Astrocyte of the spinal cord (primary cell): ENCODE data around the gene KDM3B.

ENCODE experiments used
- DNase-seq: peaks from one replicate; pipeline ENCODE4 v3.0.0; 2011; ENCODE audit warnings: low read depth, low spot score
- H3K4me3 ChIP-seq: 2 replicates; pipeline ENCODE4 v1.5.1; 2011; ENCODE audit warnings: low read depth, mild to moderate bottlenecking, low read length, moderate library complexity
- in situ Hi-C: cut with HindIII; loops from 2 replicates; pipeline ENCODE4 v1.10.0; 2017; ENCODE audit warnings: low sequenced_read_pairs
- TF ChIP-seq, protein P1 (sequence below): IDR thresholded peaks from 2 replicates; pipeline ENCODE4 v1.5.1; 2012; ENCODE audit warnings: low read depth, mild to moderate bottlenecking, low read length, inconsistent platforms

KDM3B gene

DNA sequence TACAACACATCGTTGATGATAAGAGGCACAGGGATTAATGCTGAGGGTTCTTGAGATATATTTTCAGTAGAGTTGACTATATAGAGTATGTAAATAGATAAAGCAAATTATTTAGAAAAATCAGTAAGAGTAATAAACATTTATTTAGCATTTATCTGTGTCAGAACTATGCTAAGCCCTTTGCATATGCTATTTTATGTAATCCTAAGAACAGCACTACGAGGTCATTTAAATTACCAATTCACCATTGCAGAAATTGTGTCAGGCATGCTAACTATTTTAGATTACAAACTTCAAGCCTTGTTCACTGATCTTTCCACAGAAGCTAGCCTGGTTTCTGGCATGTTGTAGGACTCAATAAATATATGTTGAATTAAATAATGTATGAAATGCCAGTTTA lies 66.0 kb downstream of the KDM3B start:
- no peak for DNase-seq
- H3K4me3 ChIP-seq, result no peak overlapping the region
- TF ChIP-seq, protein P1, sequence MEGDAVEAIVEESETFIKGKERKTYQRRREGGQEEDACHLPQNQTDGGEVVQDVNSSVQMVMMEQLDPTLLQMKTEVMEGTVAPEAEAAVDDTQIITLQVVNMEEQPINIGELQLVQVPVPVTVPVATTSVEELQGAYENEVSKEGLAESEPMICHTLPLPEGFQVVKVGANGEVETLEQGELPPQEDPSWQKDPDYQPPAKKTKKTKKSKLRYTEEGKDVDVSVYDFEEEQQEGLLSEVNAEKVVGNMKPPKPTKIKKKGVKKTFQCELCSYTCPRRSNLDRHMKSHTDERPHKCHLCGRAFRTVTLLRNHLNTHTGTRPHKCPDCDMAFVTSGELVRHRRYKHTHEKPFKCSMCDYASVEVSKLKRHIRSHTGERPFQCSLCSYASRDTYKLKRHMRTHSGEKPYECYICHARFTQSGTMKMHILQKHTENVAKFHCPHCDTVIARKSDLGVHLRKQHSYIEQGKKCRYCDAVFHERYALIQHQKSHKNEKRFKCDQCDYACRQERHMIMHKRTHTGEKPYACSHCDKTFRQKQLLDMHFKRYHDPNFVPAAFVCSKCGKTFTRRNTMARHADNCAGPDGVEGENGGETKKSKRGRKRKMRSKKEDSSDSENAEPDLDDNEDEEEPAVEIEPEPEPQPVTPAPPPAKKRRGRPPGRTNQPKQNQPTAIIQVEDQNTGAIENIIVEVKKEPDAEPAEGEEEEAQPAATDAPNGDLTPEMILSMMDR, result no peak
- in situ Hi-C loops, result no loop called here

DNA sequence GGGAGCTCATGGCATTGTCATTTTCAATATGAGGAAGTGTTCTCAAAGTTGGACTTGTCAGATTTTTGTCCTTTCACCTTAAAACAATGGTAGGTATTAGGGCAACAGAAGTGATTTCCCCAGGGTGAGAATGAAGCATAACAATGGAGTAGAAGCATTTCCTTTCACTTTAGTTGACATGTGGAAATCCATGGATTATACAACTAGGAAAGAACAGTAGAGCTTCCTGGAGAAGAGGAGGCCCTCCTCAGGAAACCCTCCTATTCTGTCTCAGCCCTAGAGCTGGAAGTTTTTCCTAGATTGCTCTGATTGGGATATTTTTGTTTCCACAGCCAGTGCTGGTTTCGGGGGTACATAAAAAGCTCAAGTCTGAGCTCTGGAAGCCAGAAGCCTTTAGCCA lies 72.6 kb downstream of the KDM3B start:
- no peak for DNase-seq
- H3K4me3 ChIP-seq, result no peak overlapping the region
- TF ChIP-seq, protein P1, result no peak
- in situ Hi-C loops, result no loop called here

DNA sequence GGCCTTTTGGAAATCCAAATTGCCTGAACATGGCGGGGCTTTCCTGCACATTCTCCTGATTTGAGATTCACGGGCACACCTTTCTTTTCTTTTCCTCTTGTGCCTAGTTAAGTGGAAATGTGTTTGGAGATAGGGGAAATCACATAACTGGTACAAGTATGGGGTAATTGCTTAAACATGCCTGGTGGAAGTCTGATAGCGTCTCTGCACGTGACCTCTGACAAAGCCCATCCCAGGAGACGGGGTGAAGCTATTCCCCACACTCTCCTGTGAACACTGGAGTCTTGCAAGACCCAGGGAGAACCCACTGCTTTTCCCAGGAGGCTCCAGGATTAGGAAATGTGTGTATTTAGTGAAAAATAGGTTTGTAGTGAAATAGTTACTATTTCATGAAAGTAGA lies 83.5 kb downstream of the KDM3B start:
- in situ Hi-C loops, result no loop called here
- no peak overlapping the region for H3K4me3 ChIP-seq
- no peak for DNase-seq
- TF ChIP-seq, protein P1, result no peak

DNA sequence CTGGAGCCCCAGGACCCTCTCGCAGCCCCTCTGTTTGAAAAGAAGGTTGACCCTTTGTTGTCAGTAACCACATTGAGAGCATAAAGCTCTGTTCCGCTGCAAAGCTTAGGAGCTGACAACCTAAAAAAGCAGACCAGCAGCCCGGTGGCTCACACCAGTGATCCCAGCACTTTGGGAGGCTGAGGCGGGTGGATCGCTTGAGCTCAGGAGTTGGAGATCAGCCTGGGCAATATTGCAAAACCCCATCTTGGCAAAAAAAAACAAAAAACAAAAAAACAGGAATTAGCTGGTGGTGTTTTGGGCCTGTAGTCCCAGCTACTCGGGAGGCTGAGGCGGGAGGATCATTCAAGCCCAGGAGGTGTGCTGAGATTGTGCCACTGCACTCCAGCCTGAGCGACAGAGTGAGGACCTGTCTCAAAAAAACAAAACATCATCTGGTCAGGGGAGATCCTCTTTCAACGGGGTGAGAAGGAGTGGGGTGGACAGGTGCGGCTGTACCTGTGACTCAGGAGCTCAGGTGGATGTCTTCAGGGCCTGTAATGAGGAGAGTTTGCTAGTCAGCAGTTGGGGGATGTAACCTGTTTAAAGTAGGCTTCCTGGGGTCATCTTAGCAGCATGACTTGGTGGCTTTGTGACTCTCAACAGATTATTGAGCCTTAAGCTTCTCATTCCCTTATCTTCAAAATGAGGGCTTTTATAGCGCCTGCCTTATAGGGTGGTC lies 85.7 kb downstream of the KDM3B start:
- H3K4me3 ChIP-seq, result peak overlapping the region; percentile 40
- no peak for DNase-seq
- TF ChIP-seq, protein P1, result no peak
- in situ Hi-C loops, result no loop called here

DNA sequence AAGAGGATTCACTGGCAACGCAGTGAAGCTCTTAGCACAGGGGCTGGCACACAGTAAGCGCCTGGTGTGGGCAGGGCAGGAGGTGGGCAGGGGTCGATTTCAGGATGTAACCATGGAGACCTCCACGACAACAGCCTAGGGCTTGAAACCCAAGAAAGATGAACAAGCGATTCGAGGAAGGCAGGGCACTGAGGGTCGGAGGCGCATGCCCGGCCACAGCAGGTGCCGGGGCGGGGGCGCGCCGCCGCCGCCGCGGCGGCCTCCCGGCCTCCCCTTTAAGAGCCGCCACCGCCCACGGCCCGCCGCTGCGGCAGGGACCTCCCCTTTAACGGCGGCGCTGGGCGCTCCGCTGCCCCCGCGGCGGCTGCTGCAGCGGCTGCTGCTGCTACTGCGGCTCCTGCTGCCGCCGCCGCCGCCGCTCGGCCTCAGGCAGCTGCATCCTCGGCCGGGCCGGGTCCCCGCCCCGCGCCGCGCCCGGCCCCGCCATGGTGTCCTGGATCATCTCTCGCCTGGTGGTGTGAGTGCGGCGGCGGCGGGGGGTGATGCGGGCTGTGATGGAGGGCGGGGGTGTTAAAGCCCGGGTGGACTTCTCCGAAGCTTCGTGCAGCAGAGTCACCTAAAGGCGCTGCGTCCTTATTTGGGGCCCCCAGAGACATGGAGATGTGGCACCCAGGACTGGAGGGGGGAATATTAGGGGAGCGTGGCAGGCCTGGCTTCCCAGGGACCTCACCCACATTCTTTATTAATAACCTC lies 86.4 kb downstream of the KDM3B start, which contains the start of gene REEP2:
Gene REEP2, plus strand, starts transcription at position 334 of the 753 bp plus-strand sequence. Its CDS starts 152 bp downstream, at position 486.
- in situ Hi-C loops, result no loop called here

DNA sequence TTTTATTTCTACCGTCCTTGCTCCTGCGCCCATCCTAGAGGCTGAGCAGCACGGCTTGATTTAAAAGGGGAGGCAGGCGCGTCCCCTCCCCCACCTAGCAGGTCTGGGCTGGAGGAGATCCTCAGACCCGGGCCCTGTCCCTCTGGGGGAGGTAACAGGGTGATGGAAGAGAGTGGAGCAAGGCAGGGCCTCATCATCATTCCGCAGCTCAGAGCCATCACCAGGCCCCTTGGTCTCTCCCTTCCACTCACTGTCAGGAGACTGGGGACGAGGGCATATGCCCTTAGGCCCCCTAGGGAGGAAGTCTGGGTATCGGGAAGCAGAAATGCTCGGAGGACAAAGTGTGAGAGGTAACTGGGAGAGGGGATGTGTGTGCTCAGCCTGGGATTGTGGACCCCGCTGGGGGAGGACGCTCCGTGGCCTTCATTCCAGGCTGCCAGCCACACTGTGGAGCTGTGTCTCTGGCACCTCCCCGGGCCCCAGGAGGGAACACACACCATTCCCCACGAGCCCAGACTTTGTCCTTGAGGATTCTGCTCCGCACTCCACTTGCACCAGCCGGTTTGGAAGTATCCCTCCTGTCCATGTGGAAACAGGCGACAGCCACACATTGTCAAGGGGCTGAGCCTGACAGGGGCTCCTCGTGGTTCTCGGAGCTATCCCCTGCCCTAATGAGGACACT lies 87.1 kb downstream of the KDM3B start:
- H3K4me3 ChIP-seq, result peak overlapping the region; percentile 70
- in situ Hi-C loops, result no loop called here
- peak; percentile 6 for DNase-seq
- TF ChIP-seq, protein P1, result no peak

More for the DNA sequence above, 86.4 kb downstream of the KDM3B start, which contains the start of gene REEP2:
- DNase-seq, result peak; percentile 46
- TF ChIP-seq, protein P1, result no peak
- H3K4me3 ChIP-seq, result peak within 1 kb of the TSS; percentile 70
